ENCODE data around the gene NAALADL1.
A peak's percentile ranks its signal among the peaks of the same experiment; 100 is the strongest.

NAALADL1 gene, protein sequence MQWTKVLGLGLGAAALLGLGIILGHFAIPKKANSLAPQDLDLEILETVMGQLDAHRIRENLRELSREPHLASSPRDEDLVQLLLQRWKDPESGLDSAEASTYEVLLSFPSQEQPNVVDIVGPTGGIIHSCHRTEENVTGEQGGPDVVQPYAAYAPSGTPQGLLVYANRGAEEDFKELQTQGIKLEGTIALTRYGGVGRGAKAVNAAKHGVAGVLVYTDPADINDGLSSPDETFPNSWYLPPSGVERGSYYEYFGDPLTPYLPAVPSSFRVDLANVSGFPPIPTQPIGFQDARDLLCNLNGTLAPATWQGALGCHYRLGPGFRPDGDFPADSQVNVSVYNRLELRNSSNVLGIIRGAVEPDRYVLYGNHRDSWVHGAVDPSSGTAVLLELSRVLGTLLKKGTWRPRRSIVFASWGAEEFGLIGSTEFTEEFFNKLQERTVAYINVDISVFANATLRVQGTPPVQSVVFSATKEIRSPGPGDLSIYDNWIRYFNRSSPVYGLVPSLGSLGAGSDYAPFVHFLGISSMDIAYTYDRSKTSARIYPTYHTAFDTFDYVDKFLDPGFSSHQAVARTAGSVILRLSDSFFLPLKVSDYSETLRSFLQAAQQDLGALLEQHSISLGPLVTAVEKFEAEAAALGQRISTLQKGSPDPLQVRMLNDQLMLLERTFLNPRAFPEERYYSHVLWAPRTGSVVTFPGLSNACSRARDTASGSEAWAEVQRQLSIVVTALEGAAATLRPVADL

DNA sequence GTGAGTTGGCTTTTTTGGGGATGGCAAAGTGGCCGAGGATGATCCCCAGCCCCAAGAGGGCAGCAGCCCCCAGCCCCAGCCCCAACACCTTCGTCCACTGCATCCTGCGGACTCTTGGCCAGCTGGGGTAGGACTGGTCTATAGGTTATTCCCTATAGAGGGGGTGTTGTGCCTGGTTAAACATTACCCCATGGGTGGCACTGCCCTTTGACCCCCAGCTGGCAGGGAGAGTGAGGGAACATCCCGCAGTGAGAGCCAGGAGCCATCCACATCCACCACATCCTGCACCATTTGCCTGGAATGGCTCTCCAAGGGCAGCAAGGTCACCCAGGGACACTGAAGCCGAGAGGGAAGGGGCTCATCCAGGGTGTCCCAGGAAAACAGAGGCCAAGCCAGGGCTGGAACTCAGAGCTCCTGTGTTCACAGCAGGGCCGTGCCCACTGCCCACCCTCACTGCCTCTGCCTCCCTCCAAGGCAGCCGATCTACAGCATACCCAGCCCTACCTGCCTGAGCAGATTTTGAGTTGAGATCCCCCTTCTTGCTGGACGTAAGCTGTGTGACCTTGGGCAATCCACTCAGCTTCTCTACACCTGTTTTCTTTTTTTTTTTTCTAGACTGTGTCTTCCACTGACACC lies at the start of gene NAALADL1:
Gene NAALADL1 (minus strand): TSS at position 135 of the 636 bp plus-strand sequence. CDS start 32 bp downstream, at position 103.
- DNase-seq: no peak

DNA sequence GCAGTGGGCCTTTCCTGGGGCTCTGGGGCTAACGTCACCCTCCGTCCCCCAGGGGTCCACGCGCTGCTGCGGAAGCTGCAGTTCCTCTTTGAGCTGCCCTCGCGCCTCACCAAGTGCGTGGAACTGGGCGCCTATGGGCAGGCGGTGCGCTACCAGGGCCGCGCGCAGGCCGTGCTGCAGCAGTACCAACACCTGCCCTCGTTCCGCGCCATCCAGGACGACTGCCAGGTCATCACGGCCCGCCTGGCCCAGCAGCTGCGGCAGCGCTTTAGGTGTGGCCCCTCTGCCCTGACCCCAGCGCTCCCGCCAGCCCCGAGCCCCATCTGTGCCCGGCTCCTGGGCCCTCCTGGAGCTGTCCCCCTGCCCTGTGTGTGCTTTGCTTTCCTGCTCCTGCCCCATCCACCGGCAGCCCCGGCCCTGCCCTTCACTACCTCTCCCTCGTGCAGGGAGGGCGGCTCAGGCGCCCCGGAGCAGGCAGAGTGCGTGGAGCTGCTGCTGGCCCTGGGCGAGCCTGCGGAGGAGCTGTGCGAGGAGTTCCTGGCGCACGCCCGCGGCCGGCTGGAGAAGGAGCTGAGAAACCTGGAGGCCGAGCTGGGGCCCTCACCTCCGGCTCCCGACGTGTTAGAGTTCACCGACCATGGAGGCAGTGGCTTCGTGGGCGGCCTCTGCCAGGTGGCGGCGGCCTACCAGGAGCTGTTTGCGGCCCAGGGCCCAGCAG lies 49.6 kb upstream of the NAALADL1 start:
- no peak for DNase-seq

DNA sequence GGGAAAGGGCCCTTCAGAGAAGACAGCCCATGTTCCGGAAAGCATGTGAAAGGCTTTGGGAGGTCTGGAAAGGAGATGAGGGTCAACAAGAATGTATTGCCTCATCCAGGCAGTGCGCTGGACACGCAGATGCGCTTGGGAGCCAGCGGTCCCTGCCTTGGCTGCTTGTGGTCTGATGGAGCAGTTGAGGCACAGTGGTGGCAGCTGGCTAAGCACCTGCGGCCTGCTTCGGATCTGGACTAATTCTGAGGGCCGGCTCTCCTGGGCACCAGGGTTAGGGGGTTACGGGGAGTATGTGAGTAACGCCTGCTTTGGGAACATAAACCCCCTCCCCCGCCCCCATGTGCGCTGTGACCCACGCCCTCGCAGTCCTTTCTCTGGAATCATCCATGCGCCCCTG lies 48.7 kb upstream of the NAALADL1 start:
- no peak for DNase-seq

DNA sequence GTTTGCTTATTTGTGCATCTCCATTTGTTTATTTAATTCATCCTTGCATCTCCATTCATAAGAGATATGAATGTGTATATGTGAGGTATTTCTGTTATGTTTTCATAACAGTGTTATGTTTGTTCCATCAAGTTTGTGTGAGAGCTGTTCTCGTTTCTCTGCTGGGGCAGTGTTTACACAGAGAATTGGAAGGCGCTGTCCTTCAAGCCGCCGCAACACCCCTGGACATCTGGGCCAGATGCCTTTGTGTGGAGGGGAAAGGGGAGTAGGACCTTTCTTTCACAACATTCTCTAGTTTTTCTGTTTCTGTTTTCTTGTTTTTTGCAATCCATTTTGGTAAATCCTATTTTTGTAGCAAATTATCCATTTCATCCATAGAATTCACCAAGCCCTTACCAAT lies 46.3 kb upstream of the NAALADL1 start:
- no peak for DNase-seq

DNA sequence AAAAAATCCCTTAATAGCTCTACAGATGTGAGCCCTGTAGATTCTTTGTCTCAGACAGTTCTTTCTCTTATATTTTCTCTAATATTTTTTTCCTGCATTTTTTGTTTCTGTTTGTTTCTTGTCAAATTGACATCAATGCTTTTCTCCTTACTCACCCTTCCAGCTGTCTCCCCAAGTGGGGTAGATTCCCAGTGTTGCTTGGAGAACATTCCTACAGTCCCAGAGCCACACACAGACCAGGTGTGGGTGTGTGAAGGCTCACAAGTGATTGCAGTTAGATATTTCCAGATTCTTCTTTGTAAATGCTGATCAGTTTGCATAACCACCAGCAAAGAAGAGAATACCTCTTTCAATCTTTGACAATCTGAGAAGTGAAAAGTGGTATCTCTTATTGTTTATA lies 45.1 kb upstream of the NAALADL1 start:
- no peak for DNase-seq

DNA sequence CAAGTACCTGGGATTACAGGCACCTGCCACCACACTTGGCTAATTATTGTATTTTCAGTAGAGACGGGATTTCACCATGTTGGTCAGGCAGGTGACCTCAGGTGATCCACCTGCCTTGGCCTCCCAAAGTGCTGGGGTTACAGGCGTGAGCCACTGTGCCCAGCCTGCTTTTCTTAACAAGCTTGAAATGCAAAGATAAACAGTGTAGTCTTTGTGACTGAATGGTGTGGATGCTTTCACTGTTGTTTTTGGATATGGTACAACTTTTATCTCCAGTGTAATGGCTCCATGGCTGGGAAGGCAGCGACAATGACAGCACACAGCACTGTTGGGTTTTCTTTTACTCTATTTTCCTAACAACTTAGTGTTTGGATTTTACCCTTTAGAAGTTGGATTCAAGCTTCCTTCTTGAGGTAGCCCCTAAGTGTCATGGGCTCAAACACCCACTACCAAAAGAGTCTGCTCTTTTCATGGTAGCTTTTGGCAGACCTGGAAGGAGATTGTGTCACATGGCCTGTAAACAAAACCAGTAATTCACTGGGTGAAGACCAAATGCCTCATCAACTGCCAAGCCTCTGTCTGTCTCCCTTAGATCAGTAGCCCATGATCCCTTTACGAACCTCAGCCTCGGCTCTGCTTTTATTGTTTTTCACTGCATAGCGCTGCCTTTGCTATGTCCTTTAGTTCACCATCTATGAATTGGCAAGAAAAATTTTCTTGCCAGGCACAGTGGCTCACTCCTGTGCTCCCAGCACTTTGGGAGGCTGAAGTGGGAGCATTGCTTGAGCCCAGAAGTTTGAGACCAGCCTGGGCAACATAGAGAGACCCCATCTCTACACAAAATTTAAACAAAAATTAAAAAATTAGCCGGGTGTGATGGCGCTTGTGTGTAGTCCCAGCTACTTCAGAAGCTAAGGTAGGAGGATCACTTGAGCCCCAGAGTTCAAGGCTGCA lies 44.1 kb upstream of the NAALADL1 start:
- no peak for DNase-seq

DNA sequence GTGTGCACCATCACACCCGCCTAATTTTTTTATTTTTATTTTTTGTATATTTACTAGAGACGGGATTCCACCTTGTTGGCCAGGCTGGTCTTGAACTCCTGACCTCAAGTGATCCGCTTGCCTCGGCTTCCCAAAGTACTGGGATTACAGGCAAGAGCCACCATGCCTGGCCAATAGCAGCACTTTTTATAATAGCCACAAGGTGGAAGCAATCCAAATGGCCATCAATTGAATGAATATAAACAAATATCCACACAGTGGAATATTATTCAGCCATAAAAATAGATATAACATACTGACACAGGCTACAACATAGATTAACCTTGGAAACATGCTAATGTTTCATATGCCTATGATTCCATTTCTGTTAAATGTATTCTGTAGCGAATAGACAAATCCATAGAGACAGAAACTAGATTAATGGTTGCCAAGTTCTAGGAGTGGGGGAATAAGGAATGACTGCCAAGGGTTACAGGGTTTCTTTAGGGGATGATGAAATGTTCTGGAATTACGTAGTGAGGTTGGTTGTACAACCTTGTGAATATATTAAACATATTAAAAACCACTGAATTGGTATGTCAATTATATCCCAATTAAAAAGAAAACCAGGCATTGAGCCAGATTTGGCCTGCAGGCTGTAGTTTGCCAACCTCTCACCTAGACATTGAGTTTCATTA lies 42.5 kb upstream of the NAALADL1 start:
- DNase-seq: no peak

DNA sequence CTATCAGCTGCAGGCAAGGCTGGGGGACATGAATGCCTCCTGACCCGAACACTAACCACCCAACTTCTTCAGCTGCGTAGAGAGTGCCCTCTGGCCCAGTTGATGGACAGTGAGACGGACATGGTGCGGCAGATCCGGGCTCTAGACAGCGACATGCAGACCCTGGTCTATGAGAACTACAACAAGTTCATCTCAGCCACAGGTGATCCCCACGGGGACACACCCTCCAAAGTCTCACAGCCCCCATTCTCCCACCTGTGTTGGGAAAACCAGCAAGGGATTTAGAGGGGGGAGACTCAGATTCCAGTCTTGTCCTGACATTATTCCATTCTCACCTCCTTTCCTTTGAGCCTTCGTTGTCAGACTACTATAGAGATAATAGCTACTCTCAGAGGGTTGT lies 38.6 kb upstream of the NAALADL1 start:
- DNase-seq: no peak

DNA sequence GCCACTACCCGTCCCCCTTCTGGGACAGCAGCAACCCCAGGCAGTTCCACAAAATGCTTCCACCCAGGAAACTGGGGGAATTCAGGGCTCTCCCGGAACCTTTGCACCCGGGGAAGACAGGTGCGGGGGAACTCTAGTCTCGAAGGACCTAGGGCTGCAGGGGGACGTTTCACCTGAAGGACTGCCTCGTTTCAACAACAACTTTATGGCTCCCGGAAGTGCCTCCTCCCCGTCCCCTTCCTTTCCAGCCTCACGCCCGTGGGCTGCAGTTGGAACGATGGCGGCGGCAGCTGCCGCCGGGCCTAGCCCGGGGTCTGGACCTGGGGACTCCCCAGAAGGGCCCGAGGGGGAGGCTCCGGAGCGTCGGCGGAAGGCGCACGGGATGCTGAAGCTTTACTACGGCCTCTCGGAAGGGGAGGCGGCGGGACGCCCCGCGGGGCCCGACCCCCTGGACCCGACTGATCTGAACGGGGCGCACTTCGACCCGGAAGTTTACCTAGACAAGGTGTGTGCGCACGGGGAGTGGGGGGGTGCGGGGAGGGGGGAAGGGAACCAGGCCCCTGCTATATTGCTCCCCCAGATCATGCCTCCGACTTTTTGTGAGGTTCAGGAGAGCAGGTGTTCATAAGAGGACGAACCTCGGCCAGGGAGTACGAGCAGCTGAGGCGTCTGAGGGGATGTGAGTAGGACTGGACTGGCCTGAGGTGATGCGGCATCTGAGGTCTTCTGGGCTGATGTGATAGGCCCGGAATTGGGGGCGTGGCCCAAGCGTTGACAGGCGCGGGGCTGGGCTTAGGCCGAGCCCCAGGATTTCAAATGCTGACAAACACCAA lies 37.8 kb upstream of the NAALADL1 start, which contains the start of gene VPS51:
Gene VPS51 (plus strand): TSS at position 241 of the 833 bp plus-strand sequence. CDS start 37 bp downstream, at position 278.
- DNase-seq: peak; percentile 86

DNA sequence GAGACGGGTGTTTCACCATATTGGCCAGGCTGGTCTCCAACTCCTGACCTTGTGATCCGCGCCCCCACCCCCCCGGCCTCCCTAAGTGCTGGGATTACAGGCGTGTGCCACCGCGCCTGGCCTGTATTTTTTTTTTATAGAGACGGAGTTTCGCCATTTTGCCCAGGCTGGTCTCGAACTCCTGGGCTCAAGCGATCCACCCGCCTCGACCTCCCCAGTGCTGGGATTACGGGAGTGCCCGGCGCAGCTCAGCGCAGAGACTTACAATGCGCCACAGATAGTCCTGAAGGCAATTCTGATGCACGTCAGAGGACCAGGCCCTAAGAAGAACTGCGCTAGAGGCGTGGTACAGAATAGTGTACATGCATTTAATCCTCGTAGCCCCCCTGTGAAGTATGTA lies 37.1 kb upstream of the NAALADL1 start:
- no peak for DNase-seq

DNA sequence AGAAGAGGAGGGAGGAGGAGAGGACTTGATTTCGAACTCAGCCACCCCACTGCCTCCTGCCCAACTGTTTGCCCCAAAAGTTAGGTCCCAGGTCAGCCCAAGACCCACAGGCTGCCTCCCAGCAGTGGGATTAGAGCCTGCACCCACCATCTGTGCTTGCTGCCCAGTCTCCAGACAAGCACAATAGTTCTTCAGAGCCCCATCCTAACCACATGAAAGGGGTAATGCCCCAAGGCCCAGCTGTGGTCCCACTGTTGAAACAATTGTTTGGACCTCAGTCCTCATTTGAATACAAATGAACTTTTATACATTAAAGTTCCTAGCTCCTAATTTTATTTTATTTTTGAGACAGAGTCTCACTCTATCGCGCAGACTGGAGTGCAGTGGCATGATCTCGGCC lies 32.3 kb upstream of the NAALADL1 start:
- no peak for DNase-seq

DNA sequence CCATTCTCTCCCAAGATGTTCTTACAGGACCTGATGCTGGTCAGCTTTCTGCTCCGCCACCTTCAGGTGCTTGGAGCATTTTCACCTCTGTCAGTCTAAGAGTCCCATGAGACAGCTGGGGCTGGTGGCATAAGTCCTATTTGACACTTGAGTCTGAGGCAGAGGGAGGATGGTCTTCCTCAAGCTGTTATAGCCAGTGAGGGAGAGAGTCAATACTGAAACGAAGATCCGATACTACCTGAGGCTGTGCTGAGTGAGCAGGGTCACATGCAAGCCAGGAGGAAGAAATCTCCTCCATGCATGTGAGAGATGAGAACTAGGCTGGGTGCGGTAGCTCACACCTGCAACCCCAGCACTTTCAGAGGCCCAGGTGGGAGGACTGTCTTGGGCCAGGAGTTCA lies 31.3 kb upstream of the NAALADL1 start:
- DNase-seq: no peak

DNA sequence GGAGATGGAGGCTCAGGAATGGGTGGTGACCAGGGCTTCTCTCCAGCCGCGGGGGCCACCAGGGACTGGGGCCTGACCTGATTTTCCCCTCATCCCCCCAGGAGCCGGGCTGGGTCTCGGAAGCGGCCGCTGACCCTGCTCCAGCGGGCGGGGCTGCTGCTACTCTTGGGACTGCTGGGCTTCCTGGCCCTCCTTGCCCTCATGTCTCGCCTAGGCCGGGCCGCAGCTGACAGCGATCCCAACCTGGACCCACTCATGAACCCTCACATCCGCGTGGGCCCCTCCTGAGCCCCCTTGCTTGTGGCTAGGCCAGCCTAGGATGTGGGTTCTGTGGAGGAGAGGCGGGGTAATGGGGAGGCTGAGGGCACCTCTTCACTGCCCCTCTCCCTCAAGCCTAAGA lies 29.5 kb upstream of the NAALADL1 start:
- DNase-seq: no peak

DNA sequence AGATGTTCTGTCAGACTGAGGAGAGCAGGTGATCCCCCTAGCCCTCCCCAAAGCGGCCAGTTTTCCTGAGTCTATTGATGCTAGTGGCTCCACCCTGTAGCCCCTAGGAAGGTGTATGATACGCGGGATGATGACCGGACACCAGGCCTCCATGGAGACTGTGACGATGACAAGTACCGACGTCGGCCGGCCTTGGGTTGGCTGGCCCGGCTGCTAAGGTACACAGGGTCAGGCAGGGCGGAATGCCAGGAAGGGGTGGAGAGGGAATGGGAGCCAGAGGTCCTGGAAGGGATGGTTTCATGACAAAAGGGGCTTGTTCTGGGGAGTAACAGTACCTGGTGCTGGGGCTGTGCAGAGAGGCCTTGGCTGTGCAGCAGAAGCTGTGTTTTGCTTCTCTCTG lies 28.9 kb upstream of the NAALADL1 start:
- no peak for DNase-seq

DNA sequence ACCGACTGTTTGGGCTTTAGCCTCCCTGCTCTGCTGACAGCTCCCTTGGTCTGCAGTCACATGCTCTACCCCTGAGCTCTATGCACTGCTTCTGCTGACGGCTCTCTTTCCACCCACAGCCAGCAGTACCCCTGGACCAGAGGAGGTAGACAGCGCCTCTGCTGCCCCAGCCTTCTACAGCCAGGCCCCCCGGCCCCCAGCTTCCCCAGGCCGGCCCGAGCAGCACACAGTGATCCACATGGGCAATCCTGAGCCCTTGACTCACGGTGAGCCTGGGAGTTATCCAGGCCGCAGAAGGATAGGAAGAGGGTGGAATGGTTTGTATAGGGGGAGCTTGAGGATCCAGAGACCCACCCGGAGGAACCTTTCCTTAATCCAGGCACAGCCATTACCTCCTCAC lies 28.5 kb upstream of the NAALADL1 start:
- DNase-seq: no peak

DNA sequence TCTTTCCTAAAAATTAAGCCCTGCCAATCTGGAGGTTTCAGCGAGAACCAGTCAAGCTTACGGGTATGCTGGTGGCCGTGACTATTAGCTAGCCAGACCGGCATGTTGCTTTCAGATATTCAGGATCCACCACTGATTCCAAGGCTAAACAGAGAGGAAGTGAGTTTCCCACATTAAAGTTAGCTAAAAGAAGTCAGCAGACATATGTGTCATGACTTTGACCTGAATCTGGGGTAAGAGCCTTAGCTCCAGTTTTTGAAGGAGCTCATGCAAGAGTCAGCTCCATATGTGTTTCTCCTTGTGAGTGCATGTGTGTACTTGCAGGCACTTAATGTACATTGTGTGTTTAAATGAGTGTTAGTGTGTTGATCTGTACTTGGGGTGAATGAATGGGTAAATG lies 27.1 kb upstream of the NAALADL1 start:
- DNase-seq: no peak

DNA sequence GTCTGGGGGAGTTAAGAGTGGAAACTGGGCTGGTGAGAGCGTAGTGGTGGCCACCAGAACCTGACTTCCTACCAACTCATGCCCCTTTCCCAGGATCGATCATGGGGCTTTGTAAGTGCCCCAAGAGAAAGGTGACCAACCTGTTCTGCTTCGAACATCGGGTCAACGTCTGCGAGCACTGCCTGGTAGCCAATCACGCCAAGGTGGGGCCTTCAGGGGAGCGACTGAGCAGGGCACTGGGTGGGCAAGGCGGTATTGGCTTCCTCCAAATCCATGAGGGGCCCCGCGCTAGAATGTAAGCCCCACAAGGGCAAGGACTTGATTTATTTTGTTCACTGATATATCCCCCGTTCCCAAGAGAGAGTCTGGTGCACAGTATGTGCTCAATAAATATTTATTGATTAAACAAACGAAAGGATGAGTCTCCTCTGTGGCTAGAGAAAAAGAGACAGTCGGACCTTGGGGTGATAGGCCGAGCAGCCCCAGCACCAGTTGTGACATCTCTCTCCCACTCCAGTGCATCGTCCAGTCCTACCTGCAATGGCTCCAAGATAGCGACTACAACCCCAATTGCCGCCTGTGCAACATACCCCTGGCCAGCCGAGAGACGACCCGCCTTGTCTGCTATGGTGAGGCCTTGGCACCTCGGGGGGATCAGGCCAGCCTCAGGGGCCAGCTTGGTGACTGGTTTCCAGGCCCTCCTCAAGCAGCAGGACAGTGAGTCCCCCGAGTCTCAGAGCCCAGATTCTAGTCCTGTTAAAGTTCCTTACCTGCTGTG lies 26.4 kb upstream of the NAALADL1 start:
- DNase-seq: no peak

DNA sequence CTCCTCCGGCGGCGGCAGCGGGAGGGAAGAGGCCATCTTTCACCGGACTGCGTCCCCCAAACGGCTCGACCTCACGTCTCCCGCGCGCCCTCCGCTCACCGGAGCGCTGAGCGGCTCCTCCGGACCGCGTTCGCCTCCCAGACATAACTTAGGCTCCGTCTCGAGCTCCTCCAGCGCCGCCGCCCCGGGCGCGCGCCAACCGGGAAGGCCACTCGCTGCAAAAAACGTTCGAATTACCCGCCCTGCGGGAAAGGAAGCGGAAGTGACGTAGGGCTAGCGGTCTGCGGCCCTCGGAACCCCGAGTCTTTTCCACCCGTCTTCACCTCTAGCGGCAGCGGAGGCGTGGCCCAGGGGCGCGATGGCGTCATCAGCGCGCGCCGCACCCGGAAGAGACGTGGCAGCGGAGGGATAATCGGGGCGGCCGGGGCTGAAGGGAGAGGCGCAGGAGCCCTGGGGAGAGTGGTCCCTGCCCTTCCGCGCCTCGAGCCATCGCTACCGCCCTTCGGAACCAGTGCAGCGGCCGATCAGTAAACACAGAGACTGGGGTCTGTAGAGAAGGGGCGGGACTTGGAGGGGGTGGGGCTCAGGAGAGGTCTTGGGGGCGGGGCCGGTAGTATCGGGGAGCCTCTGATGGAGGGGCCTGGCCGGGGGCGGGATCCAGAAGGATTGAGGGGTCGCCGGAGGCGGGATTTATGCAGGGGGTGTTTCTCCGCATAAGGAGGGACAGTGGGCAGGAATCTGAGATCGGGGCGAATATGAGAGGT lies 25.7 kb upstream of the NAALADL1 start, which contains the start of the genes CDCA5 and ZFPL1:
Gene CDCA5 (minus strand): TSS at position 207 of the 764 bp plus-strand sequence. CDS start 62 bp downstream, at position 145.
Gene ZFPL1 (plus strand): TSS at position 389 of the 764 bp plus-strand sequence. CDS start 477 bp downstream, outside the sequence.
- DNase-seq: peak; percentile 88 to 91

Data from SHP77 (cell line).